SU-DHL-6 (cell line): ENCODE results near the gene ACSM6.

Source experiments
- H2AFZ ChIP-seq: fragments of 200-600 bp; sonication (generic); 2 replicates; pipeline ENCODE4 v1.6.1; 2014; ENCODE audit warnings: low read depth, mild to moderate bottlenecking, moderate library complexity, mixed read lengths, antibody characterized with exemption, low read length; ENCODE audit not compliant: severe bottlenecking
- H3F3A ChIP-seq: fragments of 200-600 bp; shearing (Covaris generic); 2 replicates; pipeline ENCODE4 v1.6.0; 2016; ENCODE audit warnings: antibody characterized with exemption, mild to moderate bottlenecking; ENCODE audit not compliant: insufficient read depth
- H3K27ac ChIP-seq: fragments of 200-600 bp; sonication (generic); 2 replicates; pipeline ENCODE4 v1.5.1; 2016; ENCODE audit warnings: low read depth, mild to moderate bottlenecking, low read length, moderate library complexity, mixed read lengths
- H3K27me3 ChIP-seq: fragments of 200-600 bp; sonication (generic), shearing (Covaris generic); 2 replicates; pipeline ENCODE4 v1.6.0; 2014; ENCODE audit warnings: mild to moderate bottlenecking, low read length
- H3K36me3 ChIP-seq: fragments of 200-600 bp; sonication (generic); 2 replicates; pipeline ENCODE4 v1.6.1; 2014; ENCODE audit warnings: mild to moderate bottlenecking, low read length, mixed read lengths
- H3K4me2 ChIP-seq: fragments of 300-600, 200-600 bp; shearing (Covaris generic), sonication (generic); 2 replicates; pipeline ENCODE4 v1.6.0; 2014; ENCODE audit warnings: low read length, low read depth, mild to moderate bottlenecking; ENCODE audit not compliant: poor library complexity, severe bottlenecking
- H3K4me3 ChIP-seq: fragments of 200-600 bp; sonication (generic); 2 replicates; pipeline ENCODE4 v1.5.1; 2014; ENCODE audit warnings: antibody characterized with exemption, low read length, mild to moderate bottlenecking, mixed read lengths; ENCODE audit not compliant: insufficient read depth, poor library complexity, severe bottlenecking
- H3K79me2 ChIP-seq: fragments of 200-600 bp; sonication (generic); 2 replicates; pipeline ENCODE4 v1.6.1; 2014; ENCODE audit warnings: mild to moderate bottlenecking, low read length, moderate library complexity; ENCODE audit not compliant: insufficient read depth
- H3K9ac ChIP-seq: fragments of 200-600 bp; sonication (generic); 2 replicates; pipeline ENCODE4 v1.7.0; 2014; ENCODE audit warnings: mild to moderate bottlenecking, low read length
- H3K9me2 ChIP-seq: fragments of 200-600 bp; sonication (generic); replicated peaks from 2 replicates; pipeline ENCODE4 v1.6.1; 2014; ENCODE audit warnings: low read length; ENCODE audit not compliant: insufficient read depth
- H3K9me3 ChIP-seq: fragments of 200-600 bp; sonication (generic); 2 replicates; pipeline ENCODE4 v1.6.1; 2014; ENCODE audit warnings: low read length, mixed read lengths; ENCODE audit not compliant: insufficient read depth
- H4K20me1 ChIP-seq: fragments of 200-600 bp; sonication (generic); 2 replicates; pipeline ENCODE4 v1.6.1; 2014; ENCODE audit warnings: low read depth, mild to moderate bottlenecking, antibody characterized with exemption, low read length, moderate library complexity, mixed read lengths
- EZH2phosphoT487 ChIP-seq: fragments of 200-600 bp; sonication (generic), shearing (Covaris generic); conservative IDR thresholded peaks from 2 replicates; pipeline ENCODE4 v1.6.1; 2018; ENCODE audit warnings: mild to moderate bottlenecking, antibody characterized with exemption, low read length, moderate library complexity, mixed read lengths
- TF ChIP-seq, protein P1 (sequence below): fragments of 200-600 bp; sonication (generic); IDR thresholded peaks from one replicate; pipeline ENCODE4 v1.5.1; 2017; ENCODE audit warnings: antibody characterized with exemption, mild to moderate bottlenecking, low read length, moderate library complexity; ENCODE audit not compliant: insufficient read depth, poor library complexity, severe bottlenecking

Gene ACSM6

DNA sequence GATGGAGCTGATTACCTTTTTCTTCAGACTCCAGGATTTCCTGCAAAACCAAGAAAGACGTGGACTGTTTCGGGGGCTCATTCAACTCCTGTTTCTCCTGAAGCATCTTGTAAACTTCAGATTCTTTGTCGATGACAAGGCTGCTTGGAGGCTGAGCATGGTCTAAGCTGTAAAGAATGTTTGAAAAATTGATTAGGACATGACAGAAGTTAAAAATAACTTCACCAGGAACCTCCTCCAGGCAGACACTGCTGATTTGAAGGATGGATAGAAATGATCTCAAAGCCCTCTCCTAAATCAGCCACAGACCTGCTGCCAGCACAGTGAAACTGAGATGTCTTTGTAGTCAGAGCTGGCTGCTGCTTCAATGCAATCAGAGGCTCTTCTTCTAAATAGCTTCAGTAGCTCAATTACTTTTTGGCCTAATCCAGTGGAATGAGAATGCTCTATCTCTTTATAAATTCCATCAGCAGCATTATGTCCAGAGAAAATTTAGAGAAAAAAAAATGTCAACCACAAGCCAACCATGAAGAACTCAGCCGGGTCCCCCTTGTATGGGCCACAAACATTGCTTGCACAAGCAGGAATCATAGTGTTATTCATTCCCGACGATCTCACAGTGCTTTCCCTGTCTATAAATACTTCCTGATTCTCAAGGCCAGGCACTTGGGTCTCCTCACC is 53.3 kb downstream of the ACSM6 start:
- Histone ChIP-seq H3F3A (no peaks in the 10 kb centered on the region), H3K27ac (no peak overlapping the region), H3K9me3 (no peaks in the 10 kb centered on the region), H3K27me3 (no peaks in the 10 kb centered on the region), H2AFZ (no peak overlapping the region), H3K79me2 (no peaks in the 10 kb centered on the region), H3K4me2 (no peak overlapping the region), H3K36me3 (no peaks in the 10 kb centered on the region), H3K4me3 (no peak overlapping the region), H3K9me2 (no peaks in the 10 kb centered on the region), H4K20me1 (no peaks in the 10 kb centered on the region), H3K9ac (no peak overlapping the region)
- TF ChIP-seq, protein P1, sequence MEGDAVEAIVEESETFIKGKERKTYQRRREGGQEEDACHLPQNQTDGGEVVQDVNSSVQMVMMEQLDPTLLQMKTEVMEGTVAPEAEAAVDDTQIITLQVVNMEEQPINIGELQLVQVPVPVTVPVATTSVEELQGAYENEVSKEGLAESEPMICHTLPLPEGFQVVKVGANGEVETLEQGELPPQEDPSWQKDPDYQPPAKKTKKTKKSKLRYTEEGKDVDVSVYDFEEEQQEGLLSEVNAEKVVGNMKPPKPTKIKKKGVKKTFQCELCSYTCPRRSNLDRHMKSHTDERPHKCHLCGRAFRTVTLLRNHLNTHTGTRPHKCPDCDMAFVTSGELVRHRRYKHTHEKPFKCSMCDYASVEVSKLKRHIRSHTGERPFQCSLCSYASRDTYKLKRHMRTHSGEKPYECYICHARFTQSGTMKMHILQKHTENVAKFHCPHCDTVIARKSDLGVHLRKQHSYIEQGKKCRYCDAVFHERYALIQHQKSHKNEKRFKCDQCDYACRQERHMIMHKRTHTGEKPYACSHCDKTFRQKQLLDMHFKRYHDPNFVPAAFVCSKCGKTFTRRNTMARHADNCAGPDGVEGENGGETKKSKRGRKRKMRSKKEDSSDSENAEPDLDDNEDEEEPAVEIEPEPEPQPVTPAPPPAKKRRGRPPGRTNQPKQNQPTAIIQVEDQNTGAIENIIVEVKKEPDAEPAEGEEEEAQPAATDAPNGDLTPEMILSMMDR: no peak
- TF ChIP-seq EZH2phosphoT487: no peak

DNA sequence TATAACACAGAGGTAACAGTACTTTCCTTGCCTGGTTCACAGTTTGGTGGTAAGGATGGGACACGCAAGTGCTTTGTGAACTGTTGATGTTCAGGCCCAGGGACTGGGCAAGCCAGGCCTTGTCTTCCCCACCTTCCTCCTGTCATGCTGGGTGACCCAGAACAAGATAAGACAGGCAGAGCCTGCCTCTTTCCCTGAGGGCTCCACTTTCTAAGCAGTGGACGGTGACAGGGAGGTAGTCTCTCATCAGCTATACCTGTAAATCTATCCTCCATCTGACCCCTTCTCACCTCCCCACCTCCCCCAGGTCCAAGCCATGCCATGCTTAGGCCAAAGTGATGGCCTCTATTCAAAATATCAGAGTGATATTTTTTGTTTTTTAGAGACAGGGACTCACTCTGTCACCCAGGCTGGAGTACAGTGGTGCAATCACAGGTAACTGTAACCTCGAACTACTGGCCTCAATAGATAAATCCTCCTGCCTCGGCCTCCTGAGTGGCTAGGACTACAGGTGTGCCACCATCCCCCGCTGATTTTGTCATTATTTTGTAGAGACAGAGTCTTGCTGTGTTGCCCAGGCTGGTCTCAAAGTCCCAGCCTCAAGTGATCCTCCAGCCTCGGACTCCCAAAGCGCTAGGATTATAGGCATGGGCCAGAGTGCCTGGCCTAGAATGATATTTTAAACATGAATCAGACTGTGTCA is 54.0 kb downstream of the ACSM6 start:
- H3K27ac ChIP-seq: no peak overlapping the region
- H3K36me3 ChIP-seq: no peaks in the 10 kb centered on the region
- H3K4me2 ChIP-seq: no peak overlapping the region

DNA sequence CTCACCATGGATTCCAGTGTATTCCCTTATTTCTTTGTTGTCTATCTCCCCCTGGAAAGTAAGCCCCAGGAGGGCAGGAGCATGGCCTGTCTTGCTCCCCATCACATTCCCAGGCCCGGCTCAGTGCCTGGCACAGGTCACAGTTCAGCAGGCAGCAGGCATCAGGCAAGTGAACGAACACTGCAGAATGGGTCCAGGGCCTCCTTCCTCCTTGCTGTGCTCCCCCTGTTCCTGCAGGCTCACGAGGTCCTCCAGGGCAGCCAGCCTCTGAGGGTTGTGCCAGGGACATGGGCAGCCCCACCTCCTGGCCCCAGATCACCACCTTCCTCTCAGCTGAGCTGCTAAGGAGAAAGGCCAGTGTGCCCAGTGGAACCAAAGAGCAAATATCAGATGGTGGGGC is 55.0 kb downstream of the ACSM6 start:
- no peaks in the 10 kb centered on the region for H3K9me2 ChIP-seq
- no peaks in the 10 kb centered on the region for H3K36me3 ChIP-seq
- H3K27me3 ChIP-seq: no peaks in the 10 kb centered on the region
- H3K27ac ChIP-seq: no peak overlapping the region
- H4K20me1 ChIP-seq: no peaks in the 10 kb centered on the region
- no peak overlapping the region for H2AFZ ChIP-seq
- no peak overlapping the region for H3K4me3 ChIP-seq
- H3K9me3 ChIP-seq: no peaks in the 10 kb centered on the region
- TF ChIP-seq, protein P1: no peak
- no peak for TF ChIP-seq EZH2phosphoT487
- no peak overlapping the region for H3K9ac ChIP-seq
- H3K4me2 ChIP-seq: no peak overlapping the region
- no peaks in the 10 kb centered on the region for H3F3A ChIP-seq
- H3K79me2 ChIP-seq: no peaks in the 10 kb centered on the region

More for the DNA sequence above, 54.0 kb downstream of the ACSM6 start:
- no peak overlapping the region for H2AFZ ChIP-seq
- H3K9me3 ChIP-seq: no peaks in the 10 kb centered on the region
- H3K27me3 ChIP-seq: no peaks in the 10 kb centered on the region
- no peaks in the 10 kb centered on the region for H3K9me2 ChIP-seq
- H3K4me3 ChIP-seq: no peak overlapping the region
- H3K79me2 ChIP-seq: no peaks in the 10 kb centered on the region
- TF ChIP-seq, protein P1: no peak
- TF ChIP-seq EZH2phosphoT487: no peak
- no peaks in the 10 kb centered on the region for H4K20me1 ChIP-seq
- no peaks in the 10 kb centered on the region for H3F3A ChIP-seq
- no peak overlapping the region for H3K9ac ChIP-seq
